SK-N-MC (cell line): ENCODE results near the gene MTAP.

Experiments
- DNase-seq: peaks from one replicate; pipeline ENCODE4 v3.0.0-alpha.2; 2011; ENCODE audit warnings: low read depth, low spot score
- H3K27ac ChIP-seq: fragments of 200-600 bp; sonication (generic); 2 replicates; pipeline ENCODE4 v1.5.1; 2016; ENCODE audit warnings: mixed run types
- H3K36me3 ChIP-seq: fragments of 200-600 bp; sonication (generic); 2 replicates; pipeline ENCODE4 v1.6.1; 2017; ENCODE audit warnings: antibody characterized with exemption, low read length, mixed read lengths; ENCODE audit not compliant: insufficient read depth
- H3K4me3 ChIP-seq: fragments of 200-600 bp; sonication (generic); 2 replicates; pipeline ENCODE4 v1.5.1; 2016
- H3K9ac ChIP-seq: fragments of 200-600 bp; sonication (generic); 2 replicates; pipeline ENCODE4 v1.8.0; 2017; ENCODE audit warnings: mixed run types, mixed read lengths; ENCODE audit not compliant: insufficient read length
- H3K9me3 ChIP-seq: fragments of 200-600 bp; sonication (generic); 2 replicates; pipeline ENCODE4 v1.6.1; 2017; ENCODE audit warnings: low read depth, mild to moderate bottlenecking, antibody characterized with exemption, low read length, moderate library complexity, mixed read lengths
- EZH2 ChIP-seq: fragments of 200-600 bp; sonication (generic); IDR thresholded peaks from one replicate; pipeline ENCODE4 v1.6.1; 2017; ENCODE audit warnings: antibody characterized with exemption
- FOXP2 ChIP-seq: optimal IDR thresholded peaks from 2 replicates; pipeline ENCODE3; 2011; ENCODE audit warnings: mild to moderate bottlenecking, moderate library complexity; ENCODE audit not compliant: insufficient read depth; ENCODE audit errors: extremely low read length, control extremely low read depth
- POLR2AphosphoS5 ChIP-seq: IDR thresholded peaks from 2 replicates; pipeline ENCODE4 v1.6.1; 2012; ENCODE audit warnings: mild to moderate bottlenecking, low read depth, low read length, borderline replicate concordance

MTAP gene

DNA sequence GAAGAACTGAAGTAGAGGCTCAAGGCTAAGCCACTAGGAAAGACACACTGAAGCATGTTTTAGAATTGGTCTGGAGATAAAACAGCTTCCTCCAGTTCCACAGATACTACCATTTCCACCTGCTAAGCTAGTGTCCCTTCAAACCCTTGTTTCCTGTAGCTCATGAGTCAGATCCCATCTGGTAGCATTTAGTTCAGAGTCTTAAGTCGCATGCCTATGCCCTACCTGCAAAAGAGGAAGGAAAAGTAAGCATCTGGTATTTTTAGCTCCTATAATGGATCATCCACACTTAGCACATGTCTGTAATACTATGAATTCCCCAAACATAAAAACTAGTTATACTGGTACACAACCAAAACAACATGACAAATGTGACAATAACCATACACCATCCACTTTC, 99.7 kb downstream of the MTAP start:
- H3K36me3 ChIP-seq: no peaks in the 10 kb centered on the region
- no peak overlapping the region for H3K27ac ChIP-seq
- no peak overlapping the region for H3K9ac ChIP-seq
- H3K4me3 ChIP-seq: no peak overlapping the region
- no peak for DNase-seq
- no peaks in the 10 kb centered on the region for H3K9me3 ChIP-seq
- TF ChIP-seq FOXP2 (no peak), EZH2 (no peak), POLR2AphosphoS5 (no peak)

DNA sequence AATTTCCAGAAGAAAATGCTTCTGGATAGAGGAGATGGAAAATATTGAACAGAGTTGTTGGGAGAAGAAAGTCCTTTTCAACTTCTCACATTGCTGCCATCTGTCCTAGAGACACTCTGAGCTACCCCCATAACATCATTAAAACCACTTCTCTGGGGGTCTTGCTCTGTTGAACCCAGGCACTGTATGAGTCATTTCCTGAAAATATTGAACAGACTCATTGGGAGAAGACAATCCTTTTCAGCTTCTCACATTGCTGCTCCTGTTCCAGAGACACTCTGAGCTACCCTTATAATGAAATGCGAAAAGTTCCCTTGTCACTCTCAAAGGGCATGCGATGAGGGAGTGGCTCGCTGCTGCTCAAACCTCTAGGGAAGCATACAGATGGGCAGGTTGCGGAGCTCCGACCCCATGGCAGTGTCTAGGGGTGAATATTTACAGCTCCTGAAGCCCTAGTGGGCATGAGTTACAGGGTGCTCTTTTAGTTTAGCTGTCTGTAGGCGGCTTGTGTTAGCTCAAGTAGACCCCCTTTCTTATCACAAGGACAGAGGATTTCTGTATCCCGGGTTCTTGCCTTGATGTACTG, 101.0 kb downstream of the MTAP start:
- no peaks in the 10 kb centered on the region for H3K36me3 ChIP-seq
- H3K9ac ChIP-seq: no peak overlapping the region
- H3K4me3 ChIP-seq: no peak overlapping the region
- no peak for TF ChIP-seq POLR2AphosphoS5
- no peak for TF ChIP-seq FOXP2
- no peak for TF ChIP-seq EZH2
- no peak for DNase-seq
- no peak overlapping the region for H3K27ac ChIP-seq
- no peaks in the 10 kb centered on the region for H3K9me3 ChIP-seq

DNA sequence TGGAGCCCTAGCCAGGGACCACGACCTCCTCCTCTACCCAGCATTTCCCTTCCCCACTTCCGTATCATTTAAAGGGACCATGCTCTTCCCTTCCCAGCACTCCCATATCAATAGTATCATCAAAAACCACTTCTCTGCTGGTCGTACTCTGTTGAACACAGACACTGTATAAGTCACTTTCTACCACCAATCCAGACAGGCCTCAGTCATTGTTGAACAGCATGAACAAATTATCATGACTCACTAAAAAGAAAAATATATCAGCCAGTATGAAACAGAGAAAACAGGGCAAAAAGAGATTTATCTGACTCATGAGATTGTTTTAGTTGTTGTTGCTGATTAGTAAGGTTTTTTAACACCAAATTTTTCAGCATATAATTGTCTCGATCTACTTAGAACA, 101.9 kb downstream of the MTAP start:
- no peak for TF ChIP-seq FOXP2
- no peak for TF ChIP-seq EZH2
- TF ChIP-seq POLR2AphosphoS5: no peak

DNA sequence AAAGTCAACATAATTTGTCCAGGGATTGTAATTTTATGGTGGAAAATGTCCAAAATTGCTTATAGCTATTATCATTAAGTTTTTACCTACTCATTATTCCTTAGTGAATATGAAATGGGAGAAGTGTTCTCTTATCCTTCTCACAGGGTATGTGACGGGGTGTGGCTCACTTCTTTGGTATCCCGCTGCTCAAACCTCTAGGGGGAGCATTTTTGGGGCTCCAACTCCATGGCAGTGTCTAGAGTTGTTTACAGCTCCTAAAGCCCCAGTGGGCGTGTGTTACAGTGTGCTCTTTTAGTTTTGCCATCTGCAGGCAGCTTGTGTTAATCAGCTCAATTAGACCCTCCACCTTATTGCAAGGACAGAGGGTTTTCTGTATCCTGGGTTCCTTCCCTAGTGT, 102.3 kb downstream of the MTAP start:
- 0 out of 2 replicates have a peak, but pooled peaks cover 4% of the 10 kb centered on the region for H3K36me3 ChIP-seq
- no peak for DNase-seq

More for the DNA sequence above, 101.9 kb downstream of the MTAP start:
- Histone ChIP-seq H3K36me3 (0 out of 2 replicates have a peak, but pooled peaks cover under 1% of the 10 kb centered on the region), H3K4me3 (no peak overlapping the region), H3K9ac (no peak overlapping the region), H3K9me3 (0 out of 2 replicates have a peak, but pooled peaks cover 4% of the 10 kb centered on the region), H3K27ac (no peak overlapping the region)
- no peak for DNase-seq

DNA sequence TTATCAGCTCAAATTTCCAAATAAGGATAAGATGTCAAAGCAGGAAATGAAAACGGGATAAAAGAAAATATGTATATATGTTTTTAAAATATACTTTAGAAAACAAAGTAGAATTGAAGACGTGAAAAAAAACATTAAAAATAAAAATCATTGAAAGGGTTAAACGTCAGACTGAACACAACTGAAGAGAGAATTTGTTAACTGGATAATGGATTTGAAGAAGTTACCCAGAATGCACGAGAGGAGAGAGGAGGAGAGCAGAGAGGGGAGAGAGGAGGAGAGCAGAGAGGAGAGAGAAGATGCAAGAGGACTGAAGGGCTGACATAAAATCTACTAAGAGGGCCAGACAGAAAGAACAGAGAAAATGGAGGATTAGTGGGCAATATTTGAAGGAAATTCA, 103.8 kb downstream of the MTAP start:
- Histone ChIP-seq H3K9ac (no peak overlapping the region), H3K4me3 (no peak overlapping the region)
- DNase-seq: no peak

More for the DNA sequence above, 102.3 kb downstream of the MTAP start:
- TF ChIP-seq POLR2AphosphoS5 (no peak), FOXP2 (no peak), EZH2 (no peak)
- H3K9ac ChIP-seq: no peak overlapping the region
- no peak overlapping the region for H3K4me3 ChIP-seq
- H3K9me3 ChIP-seq: 0 out of 2 replicates have a peak, but pooled peaks cover 5% of the 10 kb centered on the region
- H3K27ac ChIP-seq: no peak overlapping the region

DNA sequence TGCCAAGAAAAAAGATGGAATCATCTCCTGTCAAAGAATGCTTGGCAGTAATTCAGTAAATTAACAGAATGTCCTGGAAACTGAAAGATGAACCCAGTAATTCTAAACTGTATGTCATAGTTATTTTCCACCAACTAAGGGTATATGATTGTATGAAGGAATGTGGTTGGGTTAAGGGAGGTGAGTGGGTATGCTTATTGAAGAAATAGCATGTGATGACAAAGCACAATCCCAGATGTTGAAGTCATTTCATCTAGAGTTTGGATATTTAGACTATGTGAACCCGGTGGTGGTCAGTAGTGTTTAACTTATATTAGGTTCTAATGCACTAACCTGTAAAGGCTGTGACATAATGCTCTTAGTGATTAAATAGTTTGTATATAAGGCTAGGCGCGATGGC, 104.4 kb downstream of the MTAP start:
- no peak overlapping the region for H3K9ac ChIP-seq
- no peak overlapping the region for H3K27ac ChIP-seq
- no peak for DNase-seq
- TF ChIP-seq EZH2 (no peak), POLR2AphosphoS5 (no peak), FOXP2 (no peak)
- H3K36me3 ChIP-seq: 0 out of 2 replicates have a peak, but pooled peaks cover 4% of the 10 kb centered on the region
- no peak overlapping the region for H3K4me3 ChIP-seq
- H3K9me3 ChIP-seq: 0 out of 2 replicates have a peak, but pooled peaks cover 5% of the 10 kb centered on the region

More for the DNA sequence above, 103.8 kb downstream of the MTAP start:
- H3K27ac ChIP-seq: no peak overlapping the region
- 0 out of 2 replicates have a peak, but pooled peaks cover 4% of the 10 kb centered on the region for H3K36me3 ChIP-seq
- 0 out of 2 replicates have a peak, but pooled peaks cover 5% of the 10 kb centered on the region for H3K9me3 ChIP-seq
- TF ChIP-seq FOXP2 (no peak), EZH2 (no peak), POLR2AphosphoS5 (no peak)

DNA sequence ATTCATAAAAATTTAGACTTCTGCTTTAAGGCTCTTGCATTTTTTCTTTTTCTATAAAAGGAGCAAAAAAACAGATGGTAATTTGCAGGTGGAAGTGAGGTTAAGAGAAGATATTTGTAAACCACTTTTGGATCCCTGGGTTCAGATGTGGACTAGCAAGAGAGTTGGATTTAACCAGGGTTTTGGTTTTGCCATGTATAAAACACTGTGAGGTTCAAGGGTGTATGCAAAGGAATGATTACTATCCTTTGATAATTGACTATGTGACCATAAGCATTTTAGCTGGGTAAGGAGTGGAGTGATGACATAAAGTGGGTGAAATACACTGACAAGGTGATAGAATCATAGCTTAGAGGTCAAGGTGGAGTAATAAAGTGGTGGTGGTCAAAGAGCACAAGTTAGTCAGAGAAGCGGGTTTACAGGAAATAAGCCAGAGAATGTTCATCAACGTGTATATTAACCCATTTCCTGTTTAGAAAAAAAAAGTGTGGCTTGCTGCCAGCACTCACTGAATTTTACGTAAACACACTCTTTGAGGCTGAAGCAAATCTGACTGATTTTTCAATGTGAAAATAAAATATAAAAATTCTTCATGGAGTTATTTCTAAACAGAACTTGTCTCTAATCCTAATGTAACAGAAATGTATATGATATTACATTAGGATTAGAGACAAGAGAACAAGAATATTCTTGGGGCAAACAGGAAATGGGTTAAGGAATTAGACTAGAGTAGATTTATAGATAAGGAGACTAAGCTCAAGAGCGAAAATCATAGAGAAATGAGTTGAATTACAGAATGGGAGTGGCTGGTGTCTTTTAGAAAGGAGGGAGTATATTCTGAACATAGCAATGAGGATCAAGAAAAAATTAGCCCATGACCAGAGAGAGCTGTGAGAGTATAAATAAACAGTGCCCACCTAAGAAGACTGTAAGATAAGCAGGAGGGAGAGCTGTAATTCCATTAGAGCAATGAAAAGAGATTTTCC, 117.2 kb downstream of the MTAP start:
- no peaks in the 10 kb centered on the region for H3K36me3 ChIP-seq
- no peaks in the 10 kb centered on the region for H3K9me3 ChIP-seq
- DNase-seq: peak; percentile 85
- no peak overlapping the region for H3K9ac ChIP-seq
- H3K4me3 ChIP-seq: peak overlapping the region; percentile 67
- TF ChIP-seq POLR2AphosphoS5 (no peak; the same call in 1 of the 2 replicates), EZH2 (no peak), FOXP2 (no peak)
- peak overlapping the region; percentile 93 for H3K27ac ChIP-seq

DNA sequence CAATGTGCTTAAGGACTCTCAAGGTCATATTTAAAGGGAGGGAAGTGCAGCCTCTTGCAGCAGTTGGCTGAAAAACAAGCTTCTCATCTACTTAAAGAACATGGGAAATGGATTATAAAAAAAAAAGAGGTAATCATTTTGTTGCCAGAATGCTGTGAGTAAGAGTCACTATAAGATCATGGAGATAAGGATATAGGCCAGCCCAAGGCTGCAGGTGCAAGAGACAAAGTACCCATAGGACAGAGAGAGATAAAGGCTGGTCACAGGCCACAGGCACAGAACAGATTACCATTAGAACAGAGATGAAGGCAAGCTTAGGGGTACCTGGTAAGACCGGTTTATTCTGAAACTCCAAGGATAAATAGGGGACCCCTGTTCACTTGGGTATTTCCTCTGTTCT, 121.3 kb downstream of the MTAP start:
- Histone ChIP-seq H3K9ac (no peak overlapping the region), H3K9me3 (no peaks in the 10 kb centered on the region), H3K4me3 (no peak overlapping the region), H3K36me3 (no peaks in the 10 kb centered on the region), H3K27ac (no peak overlapping the region)
- no peak for DNase-seq
- TF ChIP-seq POLR2AphosphoS5: no peak
- no peak for TF ChIP-seq FOXP2
- TF ChIP-seq EZH2: no peak
